Mesenchymal stem cell (in vitro differentiated cells and primary cell): ENCODE results near the gene NCAPH2.

Source experiments
- DNase-seq: peaks from one replicate; pipeline ENCODE4 v3.0.0-alpha.2; 2013
- H2AFZ ChIP-seq: one replicate; pipeline ENCODE4 v1.6.1; 2013; ENCODE audit warnings: low read depth, mild to moderate bottlenecking, control low read depth, inconsistent platforms, low read length, moderate library complexity
- H2AK5ac ChIP-seq: 2 replicates; pipeline ENCODE4 v1.6.1; 2013; ENCODE audit warnings: low read length, moderate library complexity, mild to moderate bottlenecking, inconsistent platforms; ENCODE audit not compliant: severe bottlenecking
- H2BK120ac ChIP-seq: one replicate; pipeline ENCODE4 v1.6.1; 2013; ENCODE audit warnings: low read depth, mild to moderate bottlenecking, inconsistent platforms, low read length, moderate library complexity
- H2BK12ac ChIP-seq, 2 experiments: one replicate each; pipeline ENCODE4 v1.6.1; 2013; ENCODE audit warnings: inconsistent platforms in 2 of 2, low read length in 2 of 2, mild to moderate bottlenecking in 2 of 2, moderate library complexity in 2 of 2, control low read depth in 1 of 2
- H2BK15ac ChIP-seq: one replicate; pipeline ENCODE4 v1.6.1; 2013; ENCODE audit warnings: mild to moderate bottlenecking, low read depth, inconsistent platforms; ENCODE audit not compliant: poor library complexity, severe bottlenecking
- H2BK5ac ChIP-seq: 2 replicates; pipeline ENCODE4 v1.6.1; 2013; ENCODE audit warnings: low read depth, mild to moderate bottlenecking, low read length, control low read depth, inconsistent platforms; ENCODE audit not compliant: poor library complexity, severe bottlenecking
- H3K14ac ChIP-seq, 2 experiments: one replicate each; pipeline ENCODE4 v1.6.1; 2013; ENCODE audit warnings: inconsistent platforms in 2 of 2, low read length in 2 of 2, control low read depth in 1 of 2, mild to moderate bottlenecking in 1 of 2, moderate library complexity in 1 of 2
- H3K18ac ChIP-seq, 2 experiments: one replicate each; pipeline ENCODE4 v1.6.1; 2013; ENCODE audit warnings: inconsistent platforms in 2 of 2, low read length in 2 of 2, control low read depth in 1 of 2, low read depth in 1 of 2, mild to moderate bottlenecking in 1 of 2
- H3K23ac ChIP-seq, 2 experiments: one replicate each; pipeline ENCODE4 v1.6.1; 2013; ENCODE audit warnings: inconsistent platforms in 2 of 2, low read length in 2 of 2, mild to moderate bottlenecking in 2 of 2, moderate library complexity in 2 of 2, control low read depth in 1 of 2
- H3K27ac ChIP-seq: 2 replicates; pipeline ENCODE4 v1.5.1; 2013; ENCODE audit warnings: mild to moderate bottlenecking, moderate library complexity, low read length, control low read depth, inconsistent platforms; ENCODE audit not compliant: poor library complexity, severe bottlenecking
- H3K27me3 ChIP-seq, 2 experiments: 2 replicates each; pipeline versions ENCODE4 v1.6.1 to v1.7.0; 2013; ENCODE audit warnings: low read length in 2 of 2, mild to moderate bottlenecking in 2 of 2, moderate library complexity in 2 of 2, control low read depth in 1 of 2, inconsistent platforms in 1 of 2; ENCODE audit not compliant: control insufficient read depth in 1 of 2, insufficient read depth in 1 of 2
- H3K36me3 ChIP-seq, 2 experiments: 2 replicates each; pipeline versions ENCODE4 v1.6.1 to v1.7.0; 2013; ENCODE audit warnings: low read length in 2 of 2, control low read depth in 1 of 2, inconsistent platforms in 1 of 2, low read depth in 1 of 2, mild to moderate bottlenecking in 1 of 2; ENCODE audit not compliant: insufficient read depth in 2 of 2, control insufficient read depth in 1 of 2
- H3K4ac ChIP-seq, 2 experiments: one replicate each; pipeline ENCODE4 v1.6.1; 2013; ENCODE audit warnings: inconsistent platforms in 2 of 2, low read length in 2 of 2, mild to moderate bottlenecking in 2 of 2, moderate library complexity in 2 of 2, control low read depth in 1 of 2, low read depth in 1 of 2
- H3K4me1 ChIP-seq: 2 replicates; pipeline ENCODE4 v1.6.1; 2013; ENCODE audit warnings: low read depth, low read length, control low read depth; ENCODE audit not compliant: control insufficient read depth, insufficient read depth
- H3K4me2 ChIP-seq: 2 replicates; pipeline ENCODE4 v1.6.1; 2013; ENCODE audit warnings: low read length, mild to moderate bottlenecking, inconsistent platforms; ENCODE audit not compliant: poor library complexity, severe bottlenecking
- H3K4me3 ChIP-seq, 2 experiments: 2 replicates each; pipeline versions ENCODE4 v1.5.1 to v1.7.0; 2013; ENCODE audit warnings: low read length in 2 of 2, mild to moderate bottlenecking in 2 of 2, control low read depth in 1 of 2, low read depth in 1 of 2; ENCODE audit not compliant: insufficient read depth in 1 of 2
- H3K79me1 ChIP-seq: replicated peaks from 2 replicates; pipeline ENCODE4 v1.6.1; 2013; ENCODE audit warnings: mild to moderate bottlenecking, control low read depth, low read length, inconsistent platforms; ENCODE audit not compliant: poor library complexity, severe bottlenecking
- H3K9ac ChIP-seq: 2 replicates; pipeline ENCODE4 v1.7.0; 2013; ENCODE audit warnings: mild to moderate bottlenecking, low read length, moderate library complexity
- H3K9me3 ChIP-seq: 2 replicates; pipeline ENCODE4 v1.7.0; 2013; ENCODE audit warnings: mild to moderate bottlenecking, low read length; ENCODE audit not compliant: control insufficient read depth
- H4K8ac ChIP-seq: one replicate; pipeline ENCODE4 v1.6.1; 2013; ENCODE audit warnings: inconsistent platforms, mild to moderate bottlenecking, low read length, moderate library complexity
- H4K91ac ChIP-seq: one replicate; pipeline ENCODE4 v1.6.1; 2013; ENCODE audit warnings: mild to moderate bottlenecking, low read length, inconsistent platforms
- whole genome bisulfite sequencing: methylation state at CpG from one replicate; pipeline ENCODE4 v1.1.7; 2013; ENCODE audit warnings: mixed read lengths; 5-methylcytosine and 5-hydroxymethylcytosine counted together

Gene NCAPH2

GRCh38 chr22:50500452-50500851, 7.6 kb upstream of the NCAPH2 start:
- DNase-seq = no peak
- no peak overlapping the region for H3K4ac ChIP-seq
- WGBS = 92% methylated on average over 12 of the region's 12 CpGs
- H3K36me3 ChIP-seq = peaks cover 23 to 43% of the 10 kb centered on the region in 2 experiments
- H3K79me1 ChIP-seq = peaks cover 21% of the 10 kb centered on the region
- no peak overlapping the region for H2AK5ac ChIP-seq
- no peak overlapping the region for H3K4me3 ChIP-seq
- H2AFZ ChIP-seq = no peak overlapping the region
- no peak overlapping the region for H3K18ac ChIP-seq
- H3K27me3 ChIP-seq = peaks cover 0 to 2% of the 10 kb centered on the region in 2 experiments
- no peak overlapping the region for H2BK120ac ChIP-seq
- H4K91ac ChIP-seq = no peak overlapping the region
- H3K4me2 ChIP-seq = no peak overlapping the region
- no peak overlapping the region for H3K23ac ChIP-seq
- no peak overlapping the region for H2BK12ac ChIP-seq
- H3K9ac ChIP-seq = no peak overlapping the region
- H3K27ac ChIP-seq = no peak overlapping the region
- H3K4me1 ChIP-seq = peaks cover 3% of the 10 kb centered on the region
- no peak overlapping the region for H4K8ac ChIP-seq
- no peak overlapping the region for H2BK15ac ChIP-seq
- H2BK5ac ChIP-seq = no peak overlapping the region
- no peak overlapping the region for H3K14ac ChIP-seq
- no peaks in the 10 kb centered on the region for H3K9me3 ChIP-seq

- H3K9me3 ChIP-seq = no peaks in the 10 kb centered on the region
- 95% methylated on average over 6 of the region's 6 CpGs for WGBS
- DNase-seq = no peak
- H3K27ac ChIP-seq = no peak overlapping the region
- H3K79me1 ChIP-seq = peaks cover 26% of the 10 kb centered on the region
- no peak overlapping the region for H2BK5ac ChIP-seq
- peaks cover 29 to 51% of the 10 kb centered on the region in 2 experiments for H3K36me3 ChIP-seq
- H3K14ac ChIP-seq = no peak overlapping the region
- no peak overlapping the region for H3K9ac ChIP-seq
- no peak overlapping the region for H3K23ac ChIP-seq
- H4K8ac ChIP-seq = no peak overlapping the region
- no peak overlapping the region for H2BK15ac ChIP-seq
- no peak overlapping the region for H3K4me2 ChIP-seq
- no peaks in the 10 kb centered on the region for H3K27me3 ChIP-seq
- no peak overlapping the region for H2BK12ac ChIP-seq
- no peak overlapping the region for H3K18ac ChIP-seq
- H2BK120ac ChIP-seq = no peak overlapping the region
- H3K4ac ChIP-seq = no peak overlapping the region
- no peak overlapping the region for H2AK5ac ChIP-seq
- H3K4me1 ChIP-seq = peaks cover 15% of the 10 kb centered on the region
- no peak overlapping the region for H3K4me3 ChIP-seq
- H2AFZ ChIP-seq = no peak overlapping the region
- no peak overlapping the region for H4K91ac ChIP-seq
Observed at GRCh38 chr22:50502096-50502495, 5.9 kb upstream of the NCAPH2 start.

- Histone ChIP-seq H2BK5ac (no peak overlapping the region), H3K4me3 (no peak overlapping the region), H3K4me2 (no peak overlapping the region), H2BK15ac (no peak overlapping the region), H3K4ac (no peak overlapping the region), H2AK5ac (no peak overlapping the region), H2AFZ (no peak overlapping the region), H3K9me3 (no peaks in the 10 kb centered on the region), H3K23ac (no peak overlapping the region), H3K36me3 (peaks cover 29 to 51% of the 10 kb centered on the region in 2 experiments), H4K91ac (no peak overlapping the region), H3K9ac (no peak overlapping the region), H2BK12ac (no peak overlapping the region), H3K27me3 (no peaks in the 10 kb centered on the region), H3K18ac (no peak overlapping the region), H3K79me1 (peaks cover 26% of the 10 kb centered on the region), H4K8ac (no peak overlapping the region), H3K27ac (no peak overlapping the region), H2BK120ac (no peak overlapping the region), H3K14ac (no peak overlapping the region), H3K4me1 (peaks cover 15% of the 10 kb centered on the region)
- DNase-seq = no peak
- WGBS = 93% methylated on average over 23 of the region's 24 CpGs
Observed at GRCh38 chr22:50502628-50503474, 5.2 kb upstream of the NCAPH2 start.

- no peak overlapping the region for H2BK15ac ChIP-seq
- no peak overlapping the region for H4K91ac ChIP-seq
- H3K18ac ChIP-seq = no peak overlapping the region
- H2AK5ac ChIP-seq = no peak overlapping the region
- peaks cover 26% of the 10 kb centered on the region for H3K79me1 ChIP-seq
- H3K36me3 ChIP-seq = peaks cover 29 to 51% of the 10 kb centered on the region in 2 experiments
- no peak overlapping the region for H3K4me2 ChIP-seq
- H2BK5ac ChIP-seq = no peak overlapping the region
- no peak overlapping the region for H3K23ac ChIP-seq
- no peak overlapping the region for H3K9ac ChIP-seq
- H3K4ac ChIP-seq = no peak overlapping the region
- no peak for DNase-seq
- WGBS = 94% methylated on average over 15 of the region's 26 CpGs
- peaks cover 14% of the 10 kb centered on the region for H3K4me1 ChIP-seq
- H2BK120ac ChIP-seq = no peak overlapping the region
- no peaks in the 10 kb centered on the region for H3K9me3 ChIP-seq
- H3K27ac ChIP-seq = no peak overlapping the region
- H2AFZ ChIP-seq = no peak overlapping the region
- no peak overlapping the region for H2BK12ac ChIP-seq
- no peaks in the 10 kb centered on the region for H3K27me3 ChIP-seq
- no peak overlapping the region for H3K14ac ChIP-seq
- H3K4me3 ChIP-seq = no peak overlapping the region
- no peak overlapping the region for H4K8ac ChIP-seq
Observed at GRCh38 chr22:50503475-50504145, 4.4 kb upstream of the NCAPH2 start.
